SH-SY5Y (cell line): Measurements from ENCODE around the gene F8.

ENCODE experiments used
- GATA2 ChIP-seq: IDR thresholded peaks from 2 replicates; pipeline ENCODE4 v1.6.1; 2011; ENCODE audit warnings: mild to moderate bottlenecking, low read depth, low read length
- GATA3 ChIP-seq: IDR thresholded peaks from 2 replicates; pipeline ENCODE4 v1.6.1; 2011; ENCODE audit warnings: low read depth, mild to moderate bottlenecking, low read length, moderate library complexity

GRCh38 chrX:155061760-155062159 lies 39.2 kb upstream of the F8 start:
- no peak for TF ChIP-seq GATA2
- TF ChIP-seq GATA3 = no peak
